Tibial nerve (tissue), 3 donors: ENCODE measurements around the gene TTN.

Experiments
- CTCF ChIP-seq, 5 experiments: fragments of 200-600 bp in 3 of 5; fragments of 450-650 bp in 2 of 5; sonication (generic) in 3 of 5; IDR thresholded peaks; one replicate each; pipeline ENCODE4 v1.5.1; 2016 to 2019; ENCODE audit warnings: antibody characterized with exemption in 5 of 5, mild to moderate bottlenecking in 3 of 5, moderate library complexity in 2 of 5
- POLR2A ChIP-seq, 2 donors: fragments of 450-650 bp; IDR thresholded peaks; one replicate each; pipeline ENCODE4 v1.6.1; 2017; ENCODE audit warnings: antibody characterized with exemption in 2 of 2, mild to moderate bottlenecking in 2 of 2, moderate library complexity in 2 of 2

- TF ChIP-seq CTCF (IDR thresholded peaks at IDR 0.05) (no peak), POLR2A (IDR thresholded peaks at IDR 0.05) (no peak)
Observed at GRCh38 chr2:178732913-178733312, 74.3 kb downstream of the TTN start.
